K562 (cell line): ENCODE data around the gene IGFALS. TPM values are rescaled to one million over a fixed set of nuclear protein-coding genes. Genes with fewer than 3 reads are reported as not detected.
A peak's percentile ranks its signal among the peaks of the same experiment; 100 is the strongest.

Source experiments
- DACH1 ChIP-seq: fragments of 450-650 bp; IDR thresholded peaks from 2 replicates; pipeline ENCODE4 v1.6.1; 2018; ENCODE audit not compliant: partially characterized antibody
- ELK1 ChIP-seq: sonication (generic); formaldehyde crosslinking; IDR thresholded peaks from 2 replicates; pipeline ENCODE4 v1.8.1; 2022; ENCODE audit warnings: missing genetic modification reagents
- EWSR1 ChIP-seq: fragments of 450-650 bp; IDR thresholded peaks from 2 replicates; pipeline ENCODE4 v1.6.1; 2018; ENCODE audit warnings: borderline replicate concordance, mild to moderate bottlenecking, low read depth, moderate library complexity; ENCODE audit not compliant: partially characterized antibody
- FOXP4 ChIP-seq: sonication (generic); formaldehyde crosslinking; IDR thresholded peaks from 2 replicates; pipeline ENCODE4 v1.8.0; 2022; ENCODE audit warnings: mild to moderate bottlenecking, missing genetic modification reagents, borderline replicate concordance
- HNRNPK ChIP-seq: fragments of 200-400 bp; formaldehyde crosslinking; IDR thresholded peaks from one replicate; pipeline ENCODE4 v1.6.1; 2018; ENCODE audit warnings: mild to moderate bottlenecking, low read depth, low read length; ENCODE audit not compliant: poor library complexity, severe bottlenecking
- MECOM ChIP-seq: fragments of 250-450 bp; sonication (Bioruptor Pico); IDR thresholded peaks from 2 replicates; pipeline ENCODE4 v1.8.0; 2022; ENCODE audit warnings: inconsistent platforms
- MEF2D ChIP-seq: conservative IDR thresholded peaks from 2 replicates; pipeline ENCODE4 v1.6.1; 2016; ENCODE audit warnings: low read depth, missing genetic modification characterization, missing compliant biosample characterization
- MEIS2 ChIP-seq: fragments of 450-650 bp; IDR thresholded peaks from 2 replicates; pipeline ENCODE4 v1.6.1; 2014; ENCODE audit warnings: mild to moderate bottlenecking; ENCODE audit not compliant: partially characterized antibody
- MYBL2 ChIP-seq, 2 experiments: fragments of 450-650 bp in 1 of 2; sonication (generic) in 1 of 2; formaldehyde crosslinking in 1 of 2; IDR thresholded peaks; 2 replicates each; pipeline versions ENCODE4 v1.6.1 to v1.8.1; 2017 to 2022; ENCODE audit warnings: borderline replicate concordance in 1 of 2, inconsistent platforms in 1 of 2, low read depth in 1 of 2, mild to moderate bottlenecking in 1 of 2, missing genetic modification reagents in 1 of 2, moderate library complexity in 1 of 2
- PHB2 ChIP-seq: fragments of 450-650 bp; IDR thresholded peaks from 2 replicates; pipeline ENCODE4 v1.6.1; 2017; ENCODE audit warnings: low read depth
- POLR2A ChIP-seq: fragments of 450-650 bp; conservative IDR thresholded peaks from 2 replicates; pipeline ENCODE4 v1.6.1; 2016
- POLR2AphosphoS2 ChIP-seq: IDR thresholded peaks from 2 replicates; pipeline ENCODE4 v1.6.1; 2012; ENCODE audit warnings: low read length, improper control_type of control experiment
- PURB ChIP-seq: sonication (generic); formaldehyde crosslinking; IDR thresholded peaks from 2 replicates; pipeline ENCODE4 v1.9.0; 2021; ENCODE audit warnings: low read depth, mild to moderate bottlenecking, missing genetic modification reagents
- SIN3B ChIP-seq: fragments of 450-650 bp; IDR thresholded peaks from 2 replicates; pipeline ENCODE4 v1.6.1; 2017; ENCODE audit warnings: low read depth, mild to moderate bottlenecking, moderate library complexity
- STAT5B ChIP-seq: fragments of 250-450 bp; sonication (Bioruptor Pico); IDR thresholded peaks from 2 replicates; pipeline ENCODE4 v1.8.0; 2021; ENCODE audit warnings: mild to moderate bottlenecking, inconsistent platforms
- TFAP4 ChIP-seq: sonication (generic); formaldehyde crosslinking; IDR thresholded peaks from 2 replicates; pipeline ENCODE4 v1.8.0; 2022; ENCODE audit warnings: missing genetic modification reagents, mild to moderate bottlenecking, moderate library complexity, borderline replicate concordance
- U2AF1 ChIP-seq: fragments of 200-400 bp; formaldehyde crosslinking; optimal IDR thresholded peaks from 2 replicates; pipeline ENCODE3; 2017; ENCODE audit warnings: mild to moderate bottlenecking, low read depth, low read length, moderate library complexity
- XRCC3 ChIP-seq: fragments of 450-650 bp; IDR thresholded peaks from 2 replicates; pipeline ENCODE4 v1.6.1; 2017; ENCODE audit warnings: mild to moderate bottlenecking, moderate library complexity
- ZNF224 ChIP-seq: sonication (generic); formaldehyde crosslinking; IDR thresholded peaks from 2 replicates; pipeline ENCODE4 v1.8.0; 2022; ENCODE audit warnings: mild to moderate bottlenecking, missing genetic modification reagents
- ZNF282 ChIP-seq: sonication (generic); formaldehyde crosslinking; IDR thresholded peaks from 2 replicates; pipeline ENCODE4 v1.8.1; 2023; ENCODE audit warnings: missing genetic modification reagents
- ZNF75A ChIP-seq: fragments of 450-650 bp; formaldehyde crosslinking; IDR thresholded peaks from 2 replicates; pipeline ENCODE4 v1.4.0; 2020; ENCODE audit warnings: mild to moderate bottlenecking
- ZSCAN29 ChIP-seq: fragments of 450-650 bp; IDR thresholded peaks from 2 replicates; pipeline ENCODE4 v1.6.1; 2017
- polyA plus RNA-seq, 8 experiments: library from polyadenylated mRNA; depleted of rRNA in 4 of 8; stranded (reverse) in 5 of 8; unstranded in 3 of 8; fragments of >200 nt; fragmentation: Nextera tagmentation in 2 of 8; fragmentation: Illumina TruSeq in 1 of 8; extraction: Ambion mirVana in 2 of 8; extraction: Trizol in 1 of 8; gene quantifications; 2 replicates each; pipeline versions ENCODE4 v1.2.1 to v1.2.3, GENCODE V29; 2011 to 2014; ENCODE audit warnings: inconsistent platforms in 1 of 8, missing spikeins in 1 of 8
- total RNA-seq, 7 experiments: library from RNA; depleted of rRNA in 6 of 7; stranded (reverse); fragments of >200 nt in 6 of 7; fragmentation: Illumina TruSeq in 2 of 7; extraction: Trizol in 2 of 7; gene quantifications; 2 replicates each; pipeline versions ENCODE4 v1.2.1 to v1.2.3, GENCODE V29; 2011 to 2021; ENCODE audit warnings: low replicate concordance in 1 of 7
- TF ChIP-seq, protein P1 (sequence below): fragments of 250-450 bp; sonication (Bioruptor Pico); IDR thresholded peaks from 2 replicates; pipeline ENCODE4 v1.5.0; 2020; ENCODE audit warnings: mild to moderate bottlenecking

IGFALS gene
- total and polyA plus RNA-seq, 9 of the 15 experiments (the other 6 are each of a cell fraction or from before 2014, with no cell fraction given): not detected

GRCh38 chr16:1826691-1827573 is 33.4 kb upstream of the IGFALS start, which contains the start of the genes FAHD1 and HAGH (continued):
- TF ChIP-seq HNRNPK: no peak
- TF ChIP-seq ZNF282: no peak
- peak; percentile 45 for TF ChIP-seq U2AF1
- no peak for TF ChIP-seq STAT5B (CRISPR knock-in tag)
- TF ChIP-seq FOXP4: 0 out of 2 replicates have a peak, but pooled peaks have one; percentile 94
- peak; percentile 72 for TF ChIP-seq POLR2A
- no peak for TF ChIP-seq PHB2
- TF ChIP-seq SIN3B: peak; percentile 99
- TF ChIP-seq POLR2AphosphoS2: no peak
- no peak for TF ChIP-seq EWSR1
- no peak for TF ChIP-seq PURB
- peak; percentile 93 for TF ChIP-seq DACH1
- TF ChIP-seq MYBL2 (IDR thresholded peaks at IDR 0.05; ENCODE audit: low read depth): peak; percentile 90
- no peak for TF ChIP-seq MYBL2 (CRISPR knock-in tag; IDR thresholded peaks at IDR 0.05; ENCODE audit: borderline replicate concordance)
- no peak for TF ChIP-seq ELK1
- peak; percentile 100 for TF ChIP-seq TFAP4 (CRISPR knock-in tag)
- no peak for TF ChIP-seq ZSCAN29
- peak; percentile 51; the same call in 1 of the 2 replicates for TF ChIP-seq ZNF75A
- no peak for TF ChIP-seq MEIS2
- no peak for TF ChIP-seq XRCC3
- no peak for TF ChIP-seq MECOM
- TF ChIP-seq ZNF224: 0 out of 2 replicates have a peak, but pooled peaks have one; percentile 67
- TF ChIP-seq, protein P1, sequence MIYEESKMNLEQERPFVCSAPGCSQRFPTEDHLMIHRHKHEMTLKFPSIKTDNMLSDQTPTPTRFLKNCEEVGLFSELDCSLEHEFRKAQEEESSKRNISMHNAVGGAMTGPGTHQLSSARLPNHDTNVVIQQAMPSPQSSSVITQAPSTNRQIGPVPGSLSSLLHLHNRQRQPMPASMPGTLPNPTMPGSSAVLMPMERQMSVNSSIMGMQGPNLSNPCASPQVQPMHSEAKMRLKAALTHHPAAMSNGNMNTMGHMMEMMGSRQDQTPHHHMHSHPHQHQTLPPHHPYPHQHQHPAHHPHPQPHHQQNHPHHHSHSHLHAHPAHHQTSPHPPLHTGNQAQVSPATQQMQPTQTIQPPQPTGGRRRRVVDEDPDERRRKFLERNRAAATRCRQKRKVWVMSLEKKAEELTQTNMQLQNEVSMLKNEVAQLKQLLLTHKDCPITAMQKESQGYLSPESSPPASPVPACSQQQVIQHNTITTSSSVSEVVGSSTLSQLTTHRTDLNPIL (CRISPR knock-in tag): no peak
- no peak for TF ChIP-seq MEF2D
